CD4-positive, alpha-beta T cell treated with Interferon gamma for 1 hour (primary cell): ENCODE results near the gene PRKCE.

Source experiments
- DNase-seq: peaks from one replicate; pipeline ENCODE4 v3.0.0-alpha.2; 2020

The PRKCE gene

DNA sequence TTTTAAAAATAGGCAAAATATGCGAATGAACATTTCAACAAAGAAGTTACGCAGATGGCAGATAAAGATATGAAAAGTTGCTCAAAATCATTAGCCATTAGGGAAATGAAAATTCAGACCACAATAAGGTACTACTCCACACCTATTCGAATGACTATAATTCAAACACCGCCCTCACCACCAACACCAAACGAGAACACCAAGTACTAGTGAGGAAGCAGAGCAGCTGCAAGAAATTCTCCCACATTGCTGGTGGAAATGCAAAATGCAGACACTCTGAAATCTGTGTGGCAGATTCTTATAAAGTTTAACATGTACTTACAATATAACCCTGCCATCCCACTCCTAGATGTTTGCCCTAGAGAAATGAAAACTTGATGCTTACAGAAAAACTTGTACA lies 17.3 kb upstream of the PRKCE start:
- DNase-seq = no peak

DNA sequence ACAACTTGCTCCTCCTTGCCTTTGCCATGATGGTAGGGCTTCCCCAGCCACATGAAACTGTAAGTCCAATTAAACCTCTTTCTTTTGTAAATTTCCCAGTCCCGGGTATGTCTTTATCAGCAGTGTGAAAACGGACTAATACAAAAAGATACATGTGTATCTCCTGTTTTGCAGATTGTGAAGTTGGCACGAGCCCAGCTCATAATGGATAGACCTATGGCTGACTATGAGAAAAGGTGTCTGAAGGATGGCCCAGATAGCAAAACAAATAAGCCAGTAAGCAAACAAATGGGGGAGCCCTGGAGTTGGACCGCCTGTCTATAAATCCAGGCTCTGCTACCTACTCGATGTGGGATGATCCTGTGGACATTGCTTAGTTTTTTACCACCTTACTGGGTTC lies 15.5 kb upstream of the PRKCE start:
- DNase-seq = no peak

- no peak for DNase-seq
Observed at GRCh38 chr2:45637440-45637839, 14.0 kb upstream of the PRKCE start.

DNA sequence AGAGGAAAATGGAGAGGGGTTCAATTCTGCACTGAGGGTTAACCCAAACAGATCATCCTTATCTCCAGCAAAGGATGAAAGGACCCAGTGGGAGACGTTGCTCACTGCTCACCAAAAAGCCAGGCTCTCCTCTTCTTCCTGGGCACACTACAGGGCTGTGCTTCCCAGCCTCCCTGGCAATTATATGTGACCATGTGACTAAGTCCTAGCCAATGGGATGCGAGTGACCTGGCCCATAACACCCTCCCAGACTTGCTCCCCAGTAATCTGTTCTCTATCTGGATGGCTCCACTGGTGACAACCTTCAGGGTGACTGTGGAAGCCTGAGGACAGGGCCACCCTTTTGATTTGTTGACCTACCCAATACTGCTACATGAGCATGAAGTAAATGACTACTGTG lies 10.9 kb upstream of the PRKCE start:
- no peak for DNase-seq

DNA sequence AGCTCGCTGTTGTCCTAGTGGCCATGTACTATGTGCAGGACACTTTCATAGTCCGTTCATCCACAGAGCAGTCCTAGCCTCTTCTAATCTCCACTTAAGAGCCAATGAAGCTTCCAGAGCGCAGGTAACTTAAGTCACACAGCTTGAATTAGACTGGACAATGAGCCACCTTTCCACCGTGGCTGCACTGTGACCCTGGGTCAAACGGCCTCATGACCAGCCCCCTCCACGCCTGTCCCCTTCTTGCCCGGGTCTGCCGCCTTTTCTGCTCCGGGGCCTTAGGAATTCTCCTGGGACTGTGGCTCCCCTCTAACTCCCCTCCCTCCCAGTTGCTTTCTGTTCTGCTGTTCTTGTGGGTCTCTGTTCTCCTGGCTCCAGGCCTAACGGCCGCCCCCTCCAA lies 8.4 kb upstream of the PRKCE start:
- no peak for DNase-seq

- DNase-seq = peak; percentile 68
Observed at GRCh38 chr2:45643543-45644542, 7.6 kb upstream of the PRKCE start.

DNA sequence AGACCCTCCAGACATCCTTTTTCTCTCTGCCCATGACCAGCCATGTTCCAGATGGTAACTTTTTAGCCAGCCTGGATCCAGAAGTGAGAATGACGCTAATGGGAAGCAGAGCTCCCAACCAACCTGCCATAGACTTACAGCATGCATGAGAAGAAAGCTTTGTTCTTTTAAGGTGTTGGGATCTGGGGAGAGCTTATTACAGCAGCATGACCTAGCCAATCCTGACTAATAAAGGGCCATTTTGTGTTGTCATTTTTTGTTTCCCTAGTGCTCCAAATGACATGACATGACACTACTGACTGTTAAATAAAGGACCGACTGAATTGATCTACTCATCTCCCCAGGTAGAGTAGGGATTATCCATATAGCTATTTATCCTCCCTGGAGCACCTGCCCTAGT lies 5.2 kb upstream of the PRKCE start:
- no peak for DNase-seq

DNA sequence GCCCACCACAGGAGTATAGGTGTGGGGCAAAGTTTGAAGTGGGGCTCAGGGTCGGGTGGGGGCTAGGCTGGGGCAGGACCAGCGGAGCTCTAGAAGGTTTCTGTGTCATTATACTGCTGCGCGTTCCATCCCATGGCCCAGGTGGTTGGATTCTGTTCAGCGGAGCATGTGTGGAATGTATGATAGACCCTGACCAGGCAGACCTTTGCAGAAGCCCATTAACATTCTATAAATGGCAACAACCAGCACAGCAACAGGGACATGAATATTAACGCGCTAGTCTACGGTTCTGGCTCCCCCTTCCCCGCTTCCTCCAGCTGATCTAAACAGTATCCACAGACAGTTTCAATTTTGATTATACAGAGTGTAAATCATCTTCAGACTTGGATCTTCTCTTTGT lies 4.1 kb upstream of the PRKCE start:
- DNase-seq = no peak

DNA sequence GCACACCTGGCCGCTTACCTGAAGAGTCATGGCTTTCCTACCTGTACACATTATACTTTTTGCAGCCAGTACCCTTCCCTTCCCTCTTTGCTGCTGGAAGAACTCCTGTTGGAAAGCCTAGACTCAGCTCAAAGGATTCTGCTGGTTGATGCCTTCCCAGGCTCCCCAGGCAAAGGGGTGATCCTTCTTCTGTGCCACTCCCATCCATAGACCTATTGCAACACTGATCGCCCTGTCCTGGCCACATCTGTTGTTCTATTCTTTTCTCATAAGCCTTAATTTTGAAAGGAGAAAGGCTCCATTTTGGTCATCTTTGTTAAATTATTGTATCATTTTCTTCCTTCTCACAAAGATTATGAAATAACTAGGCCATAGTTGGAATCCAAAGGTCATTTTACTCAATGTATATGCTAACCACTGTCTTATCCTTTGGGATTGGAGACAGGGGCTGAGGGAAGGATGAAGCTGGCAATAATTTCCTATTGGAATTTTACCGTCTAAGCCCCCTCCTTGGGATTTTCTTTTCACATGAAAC lies 3.4 kb upstream of the PRKCE start:
- no peak for DNase-seq

DNA sequence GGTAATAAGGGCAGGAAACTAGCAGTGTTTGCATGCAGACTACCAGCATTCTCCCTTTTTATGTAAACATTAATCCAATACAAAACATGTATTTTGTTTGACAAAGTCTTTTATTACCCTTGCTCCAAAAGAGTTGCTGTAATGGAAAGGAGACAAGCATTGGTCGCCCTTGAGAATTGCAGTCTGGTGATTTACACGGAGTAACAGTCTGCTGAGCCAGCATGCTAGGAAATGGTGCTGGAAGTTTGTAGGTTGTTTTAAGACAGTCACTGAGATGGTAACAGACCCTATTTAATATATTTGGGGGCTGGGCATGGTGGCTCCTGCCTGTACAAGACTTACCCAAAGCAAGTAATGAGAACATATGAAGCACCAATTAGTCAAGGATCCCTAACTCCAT lies 2.8 kb upstream of the PRKCE start:
- DNase-seq = no peak

- no peak for DNase-seq
Observed at GRCh38 chr2:45649462-45649857, 2.0 kb upstream of the PRKCE start.

DNA sequence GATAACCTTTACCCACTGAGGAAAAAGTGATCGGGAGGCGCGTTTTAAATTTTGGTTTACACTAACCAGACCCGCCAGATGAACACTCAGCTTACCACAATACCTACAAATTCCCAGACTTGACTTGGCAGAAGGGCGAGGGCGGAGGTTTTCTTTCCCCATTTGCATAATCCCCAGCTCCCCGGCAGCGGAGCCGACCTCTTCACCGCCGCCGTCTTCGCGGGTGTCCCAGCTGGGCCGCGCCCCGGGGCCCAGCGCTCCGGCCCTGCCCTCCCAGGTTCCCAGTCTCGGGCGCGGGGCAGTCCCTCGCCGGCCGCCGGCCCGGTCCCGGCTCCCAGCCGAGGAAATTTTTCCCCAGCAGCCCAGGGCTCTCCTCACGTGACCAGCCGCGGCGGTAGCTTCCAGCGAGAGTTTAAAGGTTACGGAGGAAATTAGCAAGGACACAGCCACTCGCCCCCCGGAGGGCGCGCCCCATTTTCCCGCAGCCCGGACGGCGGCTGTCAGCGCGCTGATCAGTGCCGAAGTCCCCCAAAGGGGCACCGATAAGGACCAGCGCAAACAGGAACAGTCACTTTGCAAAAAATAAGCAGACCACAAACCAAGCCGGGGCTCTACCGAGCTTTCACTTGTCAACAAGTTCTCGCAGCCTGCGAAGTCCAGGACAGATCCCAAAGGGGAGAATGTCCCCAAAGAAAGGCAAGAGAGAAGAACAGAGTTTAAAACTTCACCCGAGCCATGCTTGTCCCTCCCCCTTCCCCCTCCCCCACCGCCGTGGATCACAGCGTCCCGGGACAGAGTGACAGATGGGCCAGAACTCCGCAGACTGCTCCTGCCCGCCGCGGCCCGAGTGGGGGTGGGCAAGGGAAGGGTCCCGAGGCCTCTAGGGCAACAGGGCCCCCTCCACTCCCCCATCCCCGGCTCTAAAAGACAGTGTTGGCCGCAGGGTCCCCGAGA lies 1.3 kb upstream of the PRKCE start:
- peak; percentile 42 for DNase-seq

GRCh38 chr2:45650851-45651414 lies 542 bp upstream of the PRKCE start:
- peak; percentile 94 for DNase-seq

DNA sequence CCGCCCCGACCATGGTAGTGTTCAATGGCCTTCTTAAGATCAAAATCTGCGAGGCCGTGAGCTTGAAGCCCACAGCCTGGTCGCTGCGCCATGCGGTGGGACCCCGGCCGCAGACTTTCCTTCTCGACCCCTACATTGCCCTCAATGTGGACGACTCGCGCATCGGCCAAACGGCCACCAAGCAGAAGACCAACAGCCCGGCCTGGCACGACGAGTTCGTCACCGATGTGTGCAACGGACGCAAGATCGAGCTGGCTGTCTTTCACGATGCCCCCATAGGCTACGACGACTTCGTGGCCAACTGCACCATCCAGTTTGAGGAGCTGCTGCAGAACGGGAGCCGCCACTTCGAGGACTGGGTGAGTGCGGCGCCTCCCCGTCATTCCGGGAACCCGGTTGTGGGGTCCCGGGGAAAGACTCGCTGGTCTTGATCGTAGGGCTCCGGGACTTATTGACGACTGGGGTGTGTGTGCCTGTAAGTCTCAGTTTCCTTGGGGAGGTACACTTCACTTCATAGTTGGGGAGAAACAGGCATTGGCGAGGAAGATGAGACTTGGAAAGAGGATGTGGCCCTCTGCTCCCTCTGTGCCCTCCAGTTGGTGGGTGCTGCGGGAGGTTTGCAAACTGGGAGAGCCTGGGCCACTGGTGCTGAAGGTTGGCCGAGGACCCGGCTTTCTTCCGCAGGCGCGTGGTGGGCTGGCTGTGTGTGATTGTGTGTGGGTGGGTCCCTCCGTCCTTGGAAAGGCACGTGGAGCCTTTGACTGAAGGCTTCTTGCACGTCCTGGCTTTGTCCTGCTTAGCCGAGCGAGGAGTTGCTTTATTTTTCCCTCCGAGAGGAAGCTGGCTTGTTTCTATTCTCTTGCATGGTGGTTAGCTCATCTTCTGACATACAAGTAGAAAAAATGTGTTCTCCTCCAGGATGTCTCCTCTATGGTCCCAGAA lies 886 bp downstream of the PRKCE start:
- DNase-seq = no peak

- DNase-seq = no peak
Observed at GRCh38 chr2:45653122-45653913, 1.8 kb downstream of the PRKCE start.

- no peak for DNase-seq
Observed at GRCh38 chr2:45654250-45654649, 2.8 kb downstream of the PRKCE start.

DNA sequence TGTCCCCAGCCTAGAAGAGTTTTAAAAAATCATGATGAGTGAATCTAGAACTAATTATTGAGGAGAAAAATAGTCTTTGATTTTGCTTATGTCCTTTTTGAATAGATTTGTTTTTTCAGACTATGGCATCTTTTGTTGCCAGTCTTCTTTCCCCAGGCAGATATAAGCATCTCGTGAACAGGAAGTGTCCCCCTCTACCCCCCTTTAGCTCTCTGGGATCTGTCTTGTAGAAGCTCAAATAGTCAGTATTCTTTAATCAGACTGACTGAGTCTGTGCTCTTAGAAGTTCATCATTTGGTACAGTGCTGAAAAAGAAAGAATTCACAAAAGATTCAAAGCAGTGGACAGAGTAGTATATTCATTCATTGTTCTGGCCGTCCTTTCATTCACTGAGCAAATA lies 10.4 kb downstream of the PRKCE start:
- no peak for DNase-seq

- DNase-seq = no peak
Observed at GRCh38 chr2:45664635-45665261, 13.3 kb downstream of the PRKCE start.

DNA sequence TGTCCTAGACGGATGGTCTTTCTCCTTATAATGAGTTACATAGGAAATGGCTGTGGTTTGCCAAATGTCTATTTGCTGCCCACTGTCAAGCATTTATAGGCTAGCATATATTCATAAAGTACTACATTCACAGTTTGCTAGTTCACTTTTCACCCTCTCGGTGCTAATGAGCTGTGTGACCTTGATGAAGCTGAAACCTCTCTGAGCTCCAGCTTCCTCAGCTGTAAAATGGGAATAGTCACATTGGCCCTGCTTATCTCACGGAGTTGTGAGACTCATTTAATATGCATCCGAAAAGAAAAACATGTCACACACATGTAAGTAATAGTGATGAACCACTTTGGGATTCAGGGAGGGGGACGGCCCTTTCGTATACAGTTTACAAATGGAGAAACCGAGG lies 17.0 kb downstream of the PRKCE start:
- no peak for DNase-seq

- DNase-seq = no peak
Observed at GRCh38 chr2:45669032-45669486, 17.6 kb downstream of the PRKCE start.
